HG02642 (cell line): ENCODE results near the gene TBL3.

Experiments used
- ATAC-seq: cut with Tn5 transposase; IDR thresholded peaks from one replicate; pipeline ENCODE4 v1.9.1; 2021; ENCODE audit warnings: mild to moderate bottlenecking; ENCODE audit not compliant: unreplicated experiment, poor library complexity

The TBL3 gene

DNA sequence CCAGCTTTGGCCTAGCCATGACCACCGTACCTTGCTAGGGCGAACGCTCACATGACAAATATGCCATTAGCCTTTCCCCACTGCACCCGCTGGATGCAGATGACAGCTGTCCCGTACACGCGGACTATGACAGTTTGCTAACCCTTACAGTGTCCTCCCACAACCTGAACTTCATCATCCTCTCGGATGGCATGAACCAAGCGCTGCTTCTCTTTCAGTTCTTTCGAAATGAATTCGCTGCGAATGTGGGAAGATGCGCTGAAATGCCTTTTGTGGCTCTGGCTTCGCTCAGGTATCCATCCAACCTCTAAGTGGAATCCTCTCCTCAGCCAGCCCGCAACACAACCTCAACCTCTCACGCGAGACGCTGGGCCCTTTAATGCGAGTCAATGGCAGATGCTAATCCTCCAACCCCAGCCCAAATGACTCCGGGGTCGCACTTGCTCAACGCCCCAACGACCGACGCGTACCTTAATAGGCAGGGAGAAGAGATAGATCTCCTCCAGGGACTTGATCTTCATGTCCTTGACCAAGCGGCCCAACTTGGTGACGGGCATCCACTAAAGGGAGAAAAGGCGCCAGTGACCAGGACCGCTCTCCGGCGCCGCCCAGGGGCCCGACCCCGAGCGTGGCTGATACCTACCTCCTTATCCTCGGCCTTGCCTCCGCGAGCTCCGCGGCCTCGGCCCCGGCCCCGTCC is 7.9 kb upstream of the TBL3 start:
- peak; percentile 24 for ATAC-seq

- ATAC-seq: peak; percentile 85
Observed at GRCh38 chr16:1964506-1965395, 7.1 kb upstream of the TBL3 start, which contains the start of gene RPS2. Gene RPS2, minus strand, starts transcription at chr16:1964826. Its CDS starts 201 bp downstream, at chr16:1964625.

DNA sequence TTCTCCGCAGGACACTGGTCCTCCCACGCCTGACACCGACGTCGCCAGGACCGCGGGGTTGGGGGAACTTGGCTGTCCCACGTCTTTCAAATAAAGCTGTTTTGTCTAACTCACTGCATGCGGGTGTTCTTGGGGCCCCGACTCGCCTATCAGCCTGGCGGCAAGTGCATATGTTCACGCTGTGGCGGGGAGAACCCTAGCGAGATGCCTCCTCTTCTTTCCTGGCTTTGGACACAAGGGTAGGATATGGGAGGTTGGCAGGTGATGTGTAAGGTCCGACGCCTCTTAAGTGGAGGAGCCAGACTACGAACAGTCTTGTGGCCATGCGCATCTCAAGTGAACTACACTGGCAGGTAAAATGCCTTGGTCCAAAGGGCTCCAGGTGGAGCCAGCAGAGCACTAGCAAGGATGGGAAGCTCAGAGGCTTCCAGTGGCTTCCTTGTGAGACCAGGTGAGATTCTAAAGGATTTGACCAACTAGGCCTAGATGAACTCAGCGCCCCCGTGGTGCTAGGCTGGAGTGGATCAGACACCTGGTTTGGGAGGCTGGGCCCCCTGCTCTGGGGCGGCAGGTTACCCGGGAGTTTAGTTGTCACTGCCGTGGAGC is 6.4 kb upstream of the TBL3 start:
- no peak for ATAC-seq

DNA sequence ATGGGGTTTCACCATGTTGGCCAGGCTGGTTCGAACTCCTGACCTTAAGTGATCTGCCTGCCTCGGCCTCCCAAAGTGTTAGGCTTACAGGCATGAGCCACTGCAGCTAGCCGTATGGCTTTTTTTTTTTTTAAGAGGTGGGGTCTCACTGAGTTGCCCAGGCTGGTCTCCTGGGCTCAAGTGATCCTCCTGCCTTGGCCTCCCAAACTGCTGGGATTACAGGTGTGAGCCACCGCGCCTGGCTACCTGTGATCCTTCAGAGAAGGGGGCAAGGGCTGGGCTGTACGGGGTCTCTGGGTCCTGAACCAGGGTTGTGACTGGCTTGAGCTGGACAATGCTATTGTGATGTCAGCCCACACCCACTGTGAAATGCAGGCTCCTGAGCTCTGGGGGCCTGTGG is 5.4 kb upstream of the TBL3 start, which contains the start of gene RNF151:
TSS of gene RNF151 (plus strand) at position 397 of the 400 bp plus-strand sequence. CDS start 26 bp downstream, outside the sequence.
- ATAC-seq: no peak

DNA sequence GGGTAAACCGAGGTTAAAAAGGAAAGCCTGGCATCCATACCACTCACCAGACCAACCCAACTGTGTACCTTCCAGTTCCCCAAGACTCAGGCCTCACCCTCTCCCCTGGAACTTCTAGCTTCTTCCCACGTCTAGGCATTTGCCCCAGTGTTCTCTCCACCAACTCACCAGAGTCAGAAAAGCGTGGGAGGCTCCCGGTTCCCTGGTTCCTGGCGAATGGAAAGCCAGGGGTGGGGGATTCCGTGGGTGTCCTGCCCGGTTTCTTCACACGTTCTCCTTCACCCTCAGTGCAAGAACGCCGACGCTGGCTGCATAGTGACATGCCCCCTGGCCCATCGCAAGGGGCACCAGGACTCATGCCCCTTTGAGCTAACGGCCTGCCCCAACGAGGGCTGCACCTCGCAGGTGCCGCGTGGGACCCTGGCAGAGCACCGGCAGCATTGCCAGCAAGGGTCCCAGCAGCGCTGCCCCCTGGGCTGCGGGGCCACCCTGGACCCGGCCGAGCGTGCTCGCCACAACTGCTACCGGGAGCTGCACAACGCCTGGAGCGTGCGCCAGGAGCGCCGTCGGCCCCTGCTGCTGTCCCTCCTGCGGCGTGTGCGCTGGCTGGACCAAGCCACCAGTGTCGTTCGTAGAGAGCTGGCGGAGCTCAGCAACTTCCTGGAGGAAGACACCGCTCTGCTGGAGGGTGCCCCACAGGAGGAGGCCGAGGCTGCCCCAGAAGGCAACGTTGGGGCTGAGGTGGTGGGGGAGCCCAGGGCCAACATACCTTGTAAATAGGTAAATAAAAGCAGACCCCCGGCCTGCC is 3.5 kb upstream of the TBL3 start:
- no peak for ATAC-seq

- peak; percentile 1 for ATAC-seq
Observed at GRCh38 chr16:1972490-1972877, 631 bp downstream of the TBL3 start.

GRCh38 chr16:1973461-1974156 is 1.8 kb downstream of the TBL3 start:
- ATAC-seq: no peak

DNA sequence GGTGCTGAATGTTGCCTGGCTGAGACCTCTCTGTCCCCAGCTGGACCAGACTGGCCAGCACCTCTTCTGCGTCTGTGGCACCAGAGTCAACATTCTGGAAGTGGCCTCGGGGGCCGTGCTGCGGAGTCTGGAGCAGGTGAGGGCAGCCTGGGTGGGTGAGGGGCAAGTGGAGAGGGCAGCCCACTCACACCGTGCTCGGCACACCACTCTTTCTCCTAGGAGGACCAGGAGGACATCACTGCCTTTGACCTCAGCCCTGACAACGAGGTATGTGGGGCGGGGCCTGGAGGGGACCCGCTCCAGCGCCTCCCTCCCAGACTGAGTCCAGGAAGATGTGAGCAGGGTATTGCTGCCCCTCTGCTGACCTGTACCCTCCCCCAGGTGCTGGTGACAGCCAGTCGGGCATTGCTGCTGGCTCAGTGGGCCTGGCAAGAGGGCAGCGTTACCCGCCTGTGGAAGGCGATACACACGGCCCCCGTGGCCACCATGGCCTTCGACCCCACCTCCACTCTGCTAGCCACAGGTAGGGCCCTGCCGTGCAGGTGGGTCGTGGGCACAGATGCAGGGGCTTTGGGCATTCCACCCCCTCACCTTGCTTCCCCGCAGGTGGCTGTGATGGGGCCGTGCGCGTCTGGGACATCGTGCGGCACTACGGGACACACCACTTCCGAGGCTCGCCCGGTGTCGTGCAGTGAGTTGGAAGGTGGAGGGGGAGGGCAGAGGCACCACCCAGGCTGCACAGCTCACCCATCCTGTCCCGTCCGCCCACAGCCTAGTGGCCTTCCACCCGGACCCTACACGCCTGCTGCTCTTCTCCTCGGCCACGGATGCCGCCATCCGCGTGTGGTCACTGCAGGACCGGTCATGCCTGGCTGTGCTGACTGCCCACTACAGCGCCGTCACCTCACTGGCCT is 2.6 kb downstream of the TBL3 start:
- ATAC-seq: no peak

GRCh38 chr16:1975432-1976215 is 3.8 kb downstream of the TBL3 start:
- no peak for ATAC-seq

DNA sequence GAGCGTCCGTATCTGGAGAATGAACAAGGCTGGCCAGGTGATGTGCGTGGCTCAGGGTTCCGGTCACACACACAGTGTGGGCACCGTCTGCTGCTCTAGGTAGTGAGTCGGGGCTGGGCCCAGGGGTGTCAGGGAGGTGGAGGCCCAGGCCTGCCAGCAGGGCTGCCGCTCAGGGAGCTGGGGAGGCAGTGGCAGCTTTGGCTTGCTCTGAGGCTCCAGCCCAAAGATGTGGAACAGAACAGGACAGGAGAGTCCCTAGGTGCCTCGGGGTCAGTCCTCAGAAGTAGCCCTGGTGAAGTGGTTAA is 4.3 kb downstream of the TBL3 start:
- ATAC-seq: no peak

- no peak for ATAC-seq
Observed at GRCh38 chr16:1976951-1977874, 5.4 kb downstream of the TBL3 start.

DNA sequence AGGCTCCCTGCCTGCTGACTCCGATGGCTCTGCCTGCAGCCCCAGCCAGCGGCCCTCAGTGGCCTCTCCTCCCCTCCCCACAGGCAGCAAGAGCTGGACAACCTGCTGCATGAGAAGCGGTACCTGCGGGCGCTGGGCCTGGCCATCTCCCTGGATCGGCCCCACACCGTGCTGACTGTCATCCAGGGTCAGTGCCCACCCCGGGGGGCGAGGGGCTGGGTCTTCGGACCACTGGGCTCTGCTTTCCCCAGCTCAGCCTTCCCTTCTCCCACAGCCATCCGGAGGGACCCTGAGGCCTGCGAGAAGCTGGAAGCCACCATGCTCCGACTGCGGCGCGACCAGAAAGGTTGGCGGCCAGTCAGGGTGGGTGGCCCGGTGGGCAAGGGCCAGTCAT is 6.0 kb downstream of the TBL3 start:
- ATAC-seq: no peak

GRCh38 chr16:1978476-1979120 is 6.7 kb downstream of the TBL3 start:
- no peak for ATAC-seq

- ATAC-seq: no peak
Observed at GRCh38 chr16:1979271-1980029, 7.6 kb downstream of the TBL3 start.

DNA sequence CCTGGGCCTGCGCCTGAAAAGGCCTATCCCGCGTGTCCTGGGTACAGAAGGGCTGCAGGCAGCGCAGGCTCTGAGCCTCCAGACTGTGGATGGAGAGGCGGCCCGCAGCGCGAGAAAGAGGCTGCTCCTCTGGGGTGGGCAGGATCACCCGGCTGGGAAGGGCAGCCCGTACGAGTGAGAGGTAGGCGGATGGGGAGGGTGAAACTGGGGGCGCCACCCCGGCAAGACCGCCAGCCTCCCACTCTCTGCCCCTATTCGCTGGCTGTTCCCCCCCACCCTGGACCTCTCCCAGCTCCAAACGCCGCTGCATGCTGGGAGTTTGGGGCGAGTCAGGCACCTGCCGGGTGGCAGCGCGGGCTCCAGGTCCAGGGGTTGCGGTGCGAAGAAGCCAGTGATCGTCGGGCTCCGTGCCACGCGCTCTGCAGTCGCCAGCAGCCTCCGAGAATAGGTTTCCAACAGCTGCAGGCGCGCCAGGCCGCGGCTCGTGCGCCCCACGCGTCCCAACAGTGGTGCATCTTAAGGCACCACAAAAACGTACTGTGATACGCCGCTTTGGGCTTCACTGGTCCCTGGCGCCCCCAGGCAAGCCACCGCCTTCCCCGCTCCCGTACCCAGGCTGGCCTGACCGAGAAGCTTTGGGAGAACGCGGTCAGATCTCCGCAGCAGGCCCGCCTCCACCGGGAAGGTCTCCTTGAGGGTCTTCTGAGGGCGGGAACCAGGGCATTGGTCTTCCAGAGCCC is 8.3 kb downstream of the TBL3 start:
- ATAC-seq: no peak
